ENCODE results near the gene ITGB1BP1. TPM values are rescaled to one million over a fixed set of nuclear protein-coding genes. Genes with fewer than 3 reads are reported as not detected.

Gene ITGB1BP1
- total RNA-seq, 1 experiment from 2014 or later: 32.7 TPM

GRCh38 chr2:9379391-9379755, 44.0 kb downstream of the ITGB1BP1 start (continued):
- no peak for TF ChIP-seq AR (CRISPR knock-in tag; IDR thresholded peaks at IDR 0.05)
- TF ChIP-seq GRHL2 (CRISPR knock-in tag; IDR thresholded peaks at IDR 0.05; ENCODE audit: insufficient replicate concordance, severe bottlenecking): no peak
- TF ChIP-seq OVOL2 (CRISPR knock-in tag; IDR thresholded peaks at IDR 0.05; ENCODE audit: borderline replicate concordance): no peak
- TF ChIP-seq, protein P1, sequence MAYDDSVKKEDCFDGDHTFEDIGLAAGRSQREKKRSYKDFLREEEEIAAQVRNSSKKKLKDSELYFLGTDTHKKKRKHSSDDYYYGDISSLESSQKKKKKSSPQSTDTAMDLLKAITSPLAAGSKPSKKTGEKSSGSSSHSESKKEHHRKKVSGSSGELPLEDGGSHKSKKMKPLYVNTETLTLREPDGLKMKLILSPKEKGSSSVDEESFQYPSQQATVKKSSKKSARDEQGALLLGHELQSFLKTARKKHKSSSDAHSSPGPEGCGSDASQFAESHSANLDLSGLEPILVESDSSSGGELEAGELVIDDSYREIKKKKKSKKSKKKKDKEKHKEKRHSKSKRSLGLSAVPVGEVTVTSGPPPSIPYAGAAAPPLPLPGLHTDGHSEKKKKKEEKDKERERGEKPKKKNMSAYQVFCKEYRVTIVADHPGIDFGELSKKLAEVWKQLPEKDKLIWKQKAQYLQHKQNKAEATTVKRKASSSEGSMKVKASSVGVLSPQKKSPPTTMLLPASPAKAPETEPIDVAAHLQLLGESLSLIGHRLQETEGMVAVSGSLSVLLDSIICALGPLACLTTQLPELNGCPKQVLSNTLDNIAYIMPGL (CRISPR knock-in tag; IDR thresholded peaks at IDR 0.05): no peak

- Mint-ChIP-seq H3K27ac (peak overlapping the region; percentile 63), H3K36me3 (peaks cover 22% of the 10 kb centered on the region), H3K27me3 (ENCODE audit: low read depth) (no peaks in the 10 kb centered on the region), H3K4me3 (no peak overlapping the region), H3K4me1 (peaks cover 26% of the 10 kb centered on the region), H3K9me3 (no peaks in the 10 kb centered on the region)
- POLR2A ChIA-PET: no interaction called here
- TF ChIP-seq, protein P2, sequence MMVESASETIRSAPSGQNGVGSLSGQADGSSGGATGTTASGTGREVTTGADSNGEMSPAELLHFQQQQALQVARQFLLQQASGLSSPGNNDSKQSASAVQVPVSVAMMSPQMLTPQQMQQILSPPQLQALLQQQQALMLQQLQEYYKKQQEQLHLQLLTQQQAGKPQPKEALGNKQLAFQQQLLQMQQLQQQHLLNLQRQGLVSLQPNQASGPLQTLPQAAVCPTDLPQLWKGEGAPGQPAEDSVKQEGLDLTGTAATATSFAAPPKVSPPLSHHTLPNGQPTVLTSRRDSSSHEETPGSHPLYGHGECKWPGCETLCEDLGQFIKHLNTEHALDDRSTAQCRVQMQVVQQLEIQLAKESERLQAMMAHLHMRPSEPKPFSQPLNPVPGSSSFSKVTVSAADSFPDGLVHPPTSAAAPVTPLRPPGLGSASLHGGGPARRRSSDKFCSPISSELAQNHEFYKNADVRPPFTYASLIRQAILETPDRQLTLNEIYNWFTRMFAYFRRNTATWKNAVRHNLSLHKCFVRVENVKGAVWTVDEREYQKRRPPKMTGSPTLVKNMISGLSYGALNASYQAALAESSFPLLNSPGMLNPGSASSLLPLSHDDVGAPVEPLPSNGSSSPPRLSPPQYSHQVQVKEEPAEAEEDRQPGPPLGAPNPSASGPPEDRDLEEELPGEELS (CRISPR knock-in tag; IDR thresholded peaks at IDR 0.05): no peak
- TF ChIP-seq RORB (CRISPR knock-in tag; IDR thresholded peaks at IDR 0.05) (no peak), IRF1 (CRISPR knock-in tag; IDR thresholded peaks at IDR 0.05) (no peak), AR (CRISPR knock-in tag; IDR thresholded peaks at IDR 0.05) (no peak), ATF1 (CRISPR knock-in tag; IDR thresholded peaks at IDR 0.05) (no peak), GRHL2 (CRISPR knock-in tag; IDR thresholded peaks at IDR 0.05; ENCODE audit: insufficient replicate concordance, severe bottlenecking) (no peak), ZNF263 (CRISPR knock-in tag; IDR thresholded peaks at IDR 0.05; ENCODE audit: low read depth) (no peak), ZBTB21 (CRISPR knock-in tag; IDR thresholded peaks at IDR 0.05; ENCODE audit: borderline replicate concordance) (no peak), ZNF138 (CRISPR knock-in tag; conservative IDR thresholded peaks at IDR 0.05) (no peak)
- TF ChIP-seq, protein P3, sequence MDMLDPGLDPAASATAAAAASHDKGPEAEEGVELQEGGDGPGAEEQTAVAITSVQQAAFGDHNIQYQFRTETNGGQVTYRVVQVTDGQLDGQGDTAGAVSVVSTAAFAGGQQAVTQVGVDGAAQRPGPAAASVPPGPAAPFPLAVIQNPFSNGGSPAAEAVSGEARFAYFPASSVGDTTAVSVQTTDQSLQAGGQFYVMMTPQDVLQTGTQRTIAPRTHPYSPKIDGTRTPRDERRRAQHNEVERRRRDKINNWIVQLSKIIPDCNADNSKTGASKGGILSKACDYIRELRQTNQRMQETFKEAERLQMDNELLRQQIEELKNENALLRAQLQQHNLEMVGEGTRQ (CRISPR knock-in tag; IDR thresholded peaks at IDR 0.05): no peak
- TF ChIP-seq, protein P4, sequence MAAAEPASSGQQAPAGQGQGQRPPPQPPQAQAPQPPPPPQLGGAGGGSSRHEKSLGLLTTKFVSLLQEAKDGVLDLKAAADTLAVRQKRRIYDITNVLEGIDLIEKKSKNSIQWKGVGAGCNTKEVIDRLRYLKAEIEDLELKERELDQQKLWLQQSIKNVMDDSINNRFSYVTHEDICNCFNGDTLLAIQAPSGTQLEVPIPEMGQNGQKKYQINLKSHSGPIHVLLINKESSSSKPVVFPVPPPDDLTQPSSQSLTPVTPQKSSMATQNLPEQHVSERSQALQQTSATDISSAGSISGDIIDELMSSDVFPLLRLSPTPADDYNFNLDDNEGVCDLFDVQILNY (CRISPR knock-in tag; IDR thresholded peaks at IDR 0.05): no peak
- TF ChIP-seq, protein P5, sequence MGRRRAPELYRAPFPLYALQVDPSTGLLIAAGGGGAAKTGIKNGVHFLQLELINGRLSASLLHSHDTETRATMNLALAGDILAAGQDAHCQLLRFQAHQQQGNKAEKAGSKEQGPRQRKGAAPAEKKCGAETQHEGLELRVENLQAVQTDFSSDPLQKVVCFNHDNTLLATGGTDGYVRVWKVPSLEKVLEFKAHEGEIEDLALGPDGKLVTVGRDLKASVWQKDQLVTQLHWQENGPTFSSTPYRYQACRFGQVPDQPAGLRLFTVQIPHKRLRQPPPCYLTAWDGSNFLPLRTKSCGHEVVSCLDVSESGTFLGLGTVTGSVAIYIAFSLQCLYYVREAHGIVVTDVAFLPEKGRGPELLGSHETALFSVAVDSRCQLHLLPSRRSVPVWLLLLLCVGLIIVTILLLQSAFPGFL (CRISPR knock-in tag; IDR thresholded peaks at IDR 0.05; ENCODE audit: borderline replicate concordance): no peak
- ATAC-seq: peak; percentile 72
- CTCF ChIA-PET: interaction anchor here (1.3 to 1.6 kb wide), 2 partner anchors 45 to 239 kb away, joined by 3 to 4 read pairs; no protein-coding TSS in a partner anchor
- DNase-seq (ENCODE audit: low spot score): no peak
Measured at GRCh38 chr2:9378433-9379390, 44.6 kb downstream of the ITGB1BP1 start.
